Parathyroid adenoma (tissue), 2 donors: Measurements from ENCODE around the gene RPS3A.
"Not testable (repeated sequence)": the region's sequence is repeated elsewhere in the genome, so short reads cannot be mapped to it uniquely, and the experiment has no call there.

Experiments
- H2AFZ ChIP-seq: fragments of 300-600 bp; sonication (generic); one replicate; pipeline ENCODE4 v1.7.0; 2017; ENCODE audit warnings: antibody characterized with exemption, mild to moderate bottlenecking
- H3K27ac ChIP-seq: fragments of 300-600 bp; sonication (generic); one replicate; pipeline ENCODE4 v1.7.0; 2017
- H3K27me3 ChIP-seq: fragments of 300-600 bp; sonication (generic); one replicate; pipeline ENCODE4 v1.7.0; 2017; ENCODE audit warnings: low read length; ENCODE audit not compliant: control insufficient read depth, insufficient read depth
- H3K36me3 ChIP-seq: fragments of 300-600 bp; sonication (generic); one replicate; pipeline ENCODE4 v1.7.0; 2017; ENCODE audit warnings: low read length; ENCODE audit not compliant: control insufficient read depth, insufficient read depth
- H3K4me1 ChIP-seq: fragments of 300-600 bp; sonication (generic); one replicate; pipeline ENCODE4 v1.7.0; 2017; ENCODE audit warnings: control low read depth
- H3K4me2 ChIP-seq: fragments of 300-600 bp; sonication (generic); one replicate; pipeline ENCODE4 v1.7.0; 2017; ENCODE audit warnings: low read length
- H3K4me3 ChIP-seq: fragments of 300-600 bp; sonication (generic); one replicate; pipeline ENCODE4 v1.7.0; 2017; ENCODE audit warnings: low read depth, low read length
- H3K79me2 ChIP-seq: fragments of 300-600 bp; sonication (generic); one replicate; pipeline ENCODE4 v1.7.0; 2017; ENCODE audit warnings: control low read depth
- H3K9ac ChIP-seq: fragments of 300-600 bp; sonication (generic); one replicate; pipeline ENCODE4 v1.7.0; 2017; ENCODE audit warnings: mild to moderate bottlenecking
- H3K9me3 ChIP-seq: fragments of 300-600 bp; sonication (generic); one replicate; pipeline ENCODE4 v1.7.0; 2017; ENCODE audit warnings: low read length; ENCODE audit not compliant: control insufficient read depth
- CTCF ChIP-seq: fragments of 300-600 bp; sonication (generic); IDR thresholded peaks from one replicate; pipeline ENCODE4 v1.7.0; 2017; ENCODE audit warnings: antibody characterized with exemption, mild to moderate bottlenecking
- donor health status: primary hyperparathyroidism.

RPS3A gene

DNA sequence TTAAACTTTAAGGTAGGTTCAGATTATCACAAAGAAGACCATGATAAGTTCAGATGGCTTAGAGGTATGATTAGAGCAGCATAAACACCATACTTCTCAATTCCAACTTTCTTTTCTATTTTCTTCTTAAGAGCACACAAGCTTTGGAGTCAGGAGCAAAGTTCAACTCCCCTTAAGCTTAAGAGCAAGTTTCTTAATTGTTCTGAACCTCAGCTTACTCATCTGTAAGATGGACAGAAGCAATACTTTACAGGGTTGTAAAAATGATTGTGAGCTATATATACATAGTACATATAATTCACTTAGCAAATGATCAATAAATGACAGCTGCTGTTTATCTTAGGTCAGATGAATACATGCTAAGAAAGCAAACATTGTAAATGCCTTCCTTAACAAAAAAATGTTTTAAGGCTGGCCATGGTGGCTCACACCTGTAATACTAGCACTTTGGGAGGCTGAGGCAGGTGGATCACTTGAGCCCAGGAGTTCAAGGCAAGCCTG, 25.0 kb upstream of the RPS3A start:
- Histone ChIP-seq H3K4me3 (no peak overlapping the region), H3K9ac (no peak overlapping the region), H3K27ac (no peak overlapping the region)

GRCh38 chr4:151077978-151078377, 21.4 kb upstream of the RPS3A start:
- not testable (repeated sequence) for H3K79me2 ChIP-seq, H3K4me3 ChIP-seq, H3K4me2 ChIP-seq, H3K4me1 ChIP-seq, H3K36me3 ChIP-seq, H3K9ac ChIP-seq, H3K27ac ChIP-seq, H2AFZ ChIP-seq, H3K27me3 ChIP-seq, H3K9me3 ChIP-seq

More for the DNA sequence above, 25.0 kb upstream of the RPS3A start:
- H3K79me2 ChIP-seq, result no peaks in the 10 kb centered on the region
- no peak overlapping the region for H2AFZ ChIP-seq
- no peak for TF ChIP-seq CTCF
- H3K9me3 ChIP-seq, result no peaks in the 10 kb centered on the region
- no peaks in the 10 kb centered on the region for H3K36me3 ChIP-seq
- no peaks in the 10 kb centered on the region for H3K4me1 ChIP-seq
- H3K27me3 ChIP-seq, result no peaks in the 10 kb centered on the region
- no peak overlapping the region for H3K4me2 ChIP-seq

DNA sequence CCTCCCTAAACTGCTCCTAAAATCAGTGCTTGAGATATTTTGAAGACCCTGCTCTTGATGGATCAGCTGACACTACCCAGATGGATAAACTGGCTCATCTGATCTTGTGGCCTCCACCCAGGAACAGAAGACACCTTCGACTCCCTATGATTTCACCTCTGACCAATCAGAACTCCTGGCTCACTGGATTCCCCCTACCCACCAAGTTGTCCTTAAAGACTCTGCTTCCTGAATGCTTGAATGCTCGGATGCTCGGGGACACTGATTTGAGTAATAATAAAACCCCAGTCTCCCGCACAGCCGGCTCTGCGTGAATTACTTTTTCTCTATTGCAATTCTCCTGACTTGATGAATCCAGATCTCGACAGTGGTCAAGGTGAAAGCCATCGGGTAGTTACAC, 12.0 kb upstream of the RPS3A start:
- TF ChIP-seq CTCF, result no peak
- H3K27ac ChIP-seq, result no peak overlapping the region
- H2AFZ ChIP-seq, result no peak overlapping the region
- H3K4me1 ChIP-seq, result no peaks in the 10 kb centered on the region
- H3K36me3 ChIP-seq, result no peaks in the 10 kb centered on the region
- H3K79me2 ChIP-seq, result no peaks in the 10 kb centered on the region
- no peak overlapping the region for H3K4me3 ChIP-seq
- no peak overlapping the region for H3K9ac ChIP-seq
- no peaks in the 10 kb centered on the region for H3K9me3 ChIP-seq
- no peak overlapping the region for H3K4me2 ChIP-seq
- H3K27me3 ChIP-seq, result no peaks in the 10 kb centered on the region

DNA sequence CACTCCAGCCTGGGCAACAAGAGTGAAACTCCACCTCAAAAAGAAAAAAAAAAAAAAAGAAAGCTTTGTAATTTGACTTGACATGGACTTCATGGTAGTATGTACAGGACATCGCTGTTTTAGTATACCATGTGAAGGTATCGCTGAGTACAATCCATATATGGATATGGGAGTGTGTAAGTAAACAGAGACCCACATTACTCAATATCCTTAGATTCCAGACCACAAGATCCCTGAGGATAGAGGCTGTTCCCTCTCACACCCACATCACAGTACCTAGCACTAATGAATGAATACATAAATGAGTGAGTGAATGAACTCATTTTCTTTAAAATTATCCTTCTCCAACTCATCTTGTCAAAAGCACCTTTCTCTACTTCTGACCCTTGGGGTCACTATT, 8.4 kb upstream of the RPS3A start:
- H3K4me1 ChIP-seq, result no peaks in the 10 kb centered on the region
- H3K36me3 ChIP-seq, result no peaks in the 10 kb centered on the region
- no peak overlapping the region for H2AFZ ChIP-seq
- no peak overlapping the region for H3K27ac ChIP-seq
- no peaks in the 10 kb centered on the region for H3K27me3 ChIP-seq
- H3K9me3 ChIP-seq, result no peaks in the 10 kb centered on the region
- no peak for TF ChIP-seq CTCF
- no peak overlapping the region for H3K4me3 ChIP-seq
- no peak overlapping the region for H3K9ac ChIP-seq
- no peaks in the 10 kb centered on the region for H3K79me2 ChIP-seq
- no peak overlapping the region for H3K4me2 ChIP-seq

GRCh38 chr4:151092488-151092887, 6.9 kb upstream of the RPS3A start:
- Histone ChIP-seq H2AFZ (no peak overlapping the region), H3K79me2 (no peaks in the 10 kb centered on the region), H3K4me2 (no peak overlapping the region), H3K27me3 (no peaks in the 10 kb centered on the region), H3K36me3 (no peaks in the 10 kb centered on the region), H3K9ac (no peak overlapping the region), H3K27ac (no peak overlapping the region), H3K4me3 (no peak overlapping the region), H3K9me3 (no peaks in the 10 kb centered on the region), H3K4me1 (no peaks in the 10 kb centered on the region)
- no peak for TF ChIP-seq CTCF
